ENCODE data around the gene RGL1.
A peak's percentile ranks its signal among the peaks of the same experiment; 100 is the strongest.

RGL1 gene

DNA sequence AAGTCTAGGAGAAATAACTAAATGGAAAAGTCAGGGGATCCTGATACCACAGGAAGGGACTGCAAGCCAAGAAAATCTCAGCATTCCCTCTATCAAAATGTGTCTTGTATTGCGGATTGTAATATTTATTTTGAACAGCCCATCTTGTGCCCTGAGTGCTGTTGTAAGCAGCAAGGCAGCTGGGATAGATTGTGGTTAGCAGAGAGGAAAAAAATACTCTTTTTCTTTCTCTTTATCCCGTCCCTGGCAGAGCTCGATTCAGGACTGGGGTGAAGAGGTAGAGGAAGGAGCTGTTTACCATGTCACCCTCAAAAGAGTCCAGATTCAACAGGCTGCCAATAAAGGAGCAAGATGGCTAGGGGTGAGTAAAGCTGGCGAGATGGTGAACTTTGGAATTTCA is 1.2 kb downstream of the RGL1 start:
- Histone ChIP-seq H3K4me3 (ENCODE audit: low read depth, low read length) (no peak overlapping the region), H3K36me3 (ENCODE audit: control insufficient read depth in 2 of 2, insufficient read depth in 1 of 2, low read length in 2 of 2) (no peaks in the 10 kb centered on the region), H3K9me3 (ENCODE audit: control insufficient read depth, insufficient read depth, low read depth, low read length) (no peaks in the 10 kb centered on the region), H3K27ac (ENCODE audit: extremely low read depth, low read depth, low read length) (no peak overlapping the region), H3K4me1 (ENCODE audit: control insufficient read depth, insufficient read depth, low read length) (no peaks in the 10 kb centered on the region; the same call in 1 of the 2 replicates)
- TF ChIP-seq SCRT2 (tag by site-specific recombination; IDR thresholded peaks at IDR 0.05), result peak; percentile 53
- TF ChIP-seq, protein P1, sequence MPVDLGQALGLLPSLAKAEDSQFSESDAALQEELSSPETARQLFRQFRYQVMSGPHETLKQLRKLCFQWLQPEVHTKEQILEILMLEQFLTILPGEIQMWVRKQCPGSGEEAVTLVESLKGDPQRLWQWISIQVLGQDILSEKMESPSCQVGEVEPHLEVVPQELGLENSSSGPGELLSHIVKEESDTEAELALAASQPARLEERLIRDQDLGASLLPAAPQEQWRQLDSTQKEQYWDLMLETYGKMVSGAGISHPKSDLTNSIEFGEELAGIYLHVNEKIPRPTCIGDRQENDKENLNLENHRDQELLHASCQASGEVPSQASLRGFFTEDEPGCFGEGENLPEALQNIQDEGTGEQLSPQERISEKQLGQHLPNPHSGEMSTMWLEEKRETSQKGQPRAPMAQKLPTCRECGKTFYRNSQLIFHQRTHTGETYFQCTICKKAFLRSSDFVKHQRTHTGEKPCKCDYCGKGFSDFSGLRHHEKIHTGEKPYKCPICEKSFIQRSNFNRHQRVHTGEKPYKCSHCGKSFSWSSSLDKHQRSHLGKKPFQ (tag by site-specific recombination; IDR thresholded peaks at IDR 0.05), result no peak
- ChIA-PET POLR2A (interaction anchor here (0.9 to 1.1 kb wide), 2 partner anchors 76 to 110 kb away, joined by 3 to 5 read pairs; no protein-coding TSS in a partner anchor), CTCF (interaction anchor here (0.7 kb wide), 1 partner anchor 109 kb away, joined by 5 read pairs; no protein-coding TSS in a partner anchor)

DNA sequence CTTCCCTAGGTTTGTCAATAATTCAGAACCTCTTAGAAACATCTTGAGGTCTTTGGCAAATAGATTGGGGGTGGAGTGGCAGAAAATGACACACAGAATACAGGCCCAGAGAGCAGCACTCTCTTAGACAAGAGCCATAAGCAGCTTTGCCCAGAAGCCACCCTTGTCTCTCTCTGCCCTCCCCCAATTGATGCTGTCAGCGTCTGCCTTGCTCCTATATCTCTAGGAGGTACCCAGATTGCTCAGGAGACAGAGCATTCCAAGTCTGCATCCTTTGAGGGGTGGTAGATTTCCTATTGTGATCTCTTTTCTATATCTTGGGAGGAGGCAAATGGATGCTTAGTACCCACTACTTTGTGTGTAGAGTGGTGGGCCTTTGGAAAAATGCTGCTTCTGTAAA is 1.8 kb downstream of the RGL1 start:
- Histone ChIP-seq H3K4me3 (ENCODE audit: low read depth, low read length) (no peak overlapping the region), H3K4me1 (ENCODE audit: control insufficient read depth, insufficient read depth, low read length) (peaks cover under 1% of the 10 kb centered on the region; the same call in 1 of the 2 replicates)
- POLR2A ChIA-PET, result interaction anchor here (1.1 kb wide), 1 partner anchor 75 kb away, joined by 5 read pairs; no protein-coding TSS in a partner anchor

GRCh38 chr1:183807549-183808168 is 2.7 kb downstream of the RGL1 start:
- Histone ChIP-seq H3K36me3 (ENCODE audit: control insufficient read depth in 2 of 2, insufficient read depth in 1 of 2, low read length in 2 of 2) (no peaks in the 10 kb centered on the region), H3K9me3 (ENCODE audit: control insufficient read depth, insufficient read depth, low read depth, low read length) (no peaks in the 10 kb centered on the region), H3K4me3 (ENCODE audit: low read depth, low read length) (no peak overlapping the region), H3K4me1 (ENCODE audit: control insufficient read depth, insufficient read depth, low read length) (peaks cover 10% of the 10 kb centered on the region), H3K27ac (ENCODE audit: extremely low read depth, low read depth, low read length) (no peak overlapping the region)
- CTCF ChIA-PET, result no interaction called here
- POLR2A ChIA-PET, result no interaction called here
- TF ChIP-seq ZNF610 (tag by site-specific recombination; IDR thresholded peaks at IDR 0.05; ENCODE audit: borderline replicate concordance) (no peak), ZNF677 (tag by site-specific recombination; IDR thresholded peaks at IDR 0.05) (no peak), ZBTB1 (tag by site-specific recombination; IDR thresholded peaks at IDR 0.05) (no peak), ZNF571 (tag by site-specific recombination; IDR thresholded peaks at IDR 0.05) (no peak), ZNF391 (tag by site-specific recombination; IDR thresholded peaks at IDR 0.05; ENCODE audit: borderline replicate concordance, low read depth) (no peak), ZNF221 (tag by site-specific recombination; IDR thresholded peaks at IDR 0.05; ENCODE audit: borderline replicate concordance) (no peak), MYNN (tag by site-specific recombination; IDR thresholded peaks at IDR 0.05; ENCODE audit: borderline replicate concordance) (no peak), ZFP69B (tag by site-specific recombination; IDR thresholded peaks at IDR 0.05) (no peak)
- TF ChIP-seq, protein P2, sequence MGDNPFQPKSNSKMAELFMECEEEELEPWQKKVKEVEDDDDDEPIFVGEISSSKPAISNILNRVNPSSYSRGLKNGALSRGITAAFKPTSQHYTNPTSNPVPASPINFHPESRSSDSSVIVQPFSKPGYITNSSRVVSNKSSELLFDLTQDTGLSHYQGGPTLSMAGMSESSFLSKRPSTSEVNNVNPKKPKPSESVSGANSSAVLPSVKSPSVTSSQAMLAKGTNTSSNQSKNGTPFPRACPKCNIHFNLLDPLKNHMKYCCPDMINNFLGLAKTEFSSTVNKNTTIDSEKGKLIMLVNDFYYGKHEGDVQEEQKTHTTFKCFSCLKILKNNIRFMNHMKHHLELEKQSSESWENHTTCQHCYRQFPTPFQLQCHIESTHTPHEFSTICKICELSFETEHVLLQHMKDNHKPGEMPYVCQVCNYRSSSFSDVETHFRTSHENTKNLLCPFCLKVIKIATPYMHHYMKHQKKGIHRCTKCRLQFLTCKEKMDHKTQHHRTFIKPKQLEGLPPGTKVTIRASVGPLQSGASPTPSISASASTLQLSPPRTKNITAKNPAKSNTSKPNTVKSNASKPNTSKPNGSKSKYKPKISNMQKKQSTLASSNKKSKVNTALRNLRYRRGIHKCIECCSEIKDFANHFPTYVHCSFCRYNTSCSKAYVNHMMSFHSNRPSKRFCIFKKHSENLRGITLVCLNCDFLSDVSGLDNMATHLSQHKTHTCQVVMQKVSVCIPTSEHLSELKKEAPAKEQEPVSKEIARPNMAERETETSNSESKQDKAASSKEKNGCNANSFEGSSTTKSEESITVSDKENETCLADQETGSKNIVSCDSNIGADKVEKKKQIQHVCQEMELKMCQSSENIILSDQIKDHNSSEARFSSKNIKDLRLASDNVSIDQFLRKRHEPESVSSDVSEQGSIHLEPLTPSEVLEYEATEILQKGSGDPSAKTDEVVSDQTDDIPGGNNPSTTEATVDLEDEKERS (tag by site-specific recombination; IDR thresholded peaks at IDR 0.05), result no peak
- TF ChIP-seq, protein P3, sequence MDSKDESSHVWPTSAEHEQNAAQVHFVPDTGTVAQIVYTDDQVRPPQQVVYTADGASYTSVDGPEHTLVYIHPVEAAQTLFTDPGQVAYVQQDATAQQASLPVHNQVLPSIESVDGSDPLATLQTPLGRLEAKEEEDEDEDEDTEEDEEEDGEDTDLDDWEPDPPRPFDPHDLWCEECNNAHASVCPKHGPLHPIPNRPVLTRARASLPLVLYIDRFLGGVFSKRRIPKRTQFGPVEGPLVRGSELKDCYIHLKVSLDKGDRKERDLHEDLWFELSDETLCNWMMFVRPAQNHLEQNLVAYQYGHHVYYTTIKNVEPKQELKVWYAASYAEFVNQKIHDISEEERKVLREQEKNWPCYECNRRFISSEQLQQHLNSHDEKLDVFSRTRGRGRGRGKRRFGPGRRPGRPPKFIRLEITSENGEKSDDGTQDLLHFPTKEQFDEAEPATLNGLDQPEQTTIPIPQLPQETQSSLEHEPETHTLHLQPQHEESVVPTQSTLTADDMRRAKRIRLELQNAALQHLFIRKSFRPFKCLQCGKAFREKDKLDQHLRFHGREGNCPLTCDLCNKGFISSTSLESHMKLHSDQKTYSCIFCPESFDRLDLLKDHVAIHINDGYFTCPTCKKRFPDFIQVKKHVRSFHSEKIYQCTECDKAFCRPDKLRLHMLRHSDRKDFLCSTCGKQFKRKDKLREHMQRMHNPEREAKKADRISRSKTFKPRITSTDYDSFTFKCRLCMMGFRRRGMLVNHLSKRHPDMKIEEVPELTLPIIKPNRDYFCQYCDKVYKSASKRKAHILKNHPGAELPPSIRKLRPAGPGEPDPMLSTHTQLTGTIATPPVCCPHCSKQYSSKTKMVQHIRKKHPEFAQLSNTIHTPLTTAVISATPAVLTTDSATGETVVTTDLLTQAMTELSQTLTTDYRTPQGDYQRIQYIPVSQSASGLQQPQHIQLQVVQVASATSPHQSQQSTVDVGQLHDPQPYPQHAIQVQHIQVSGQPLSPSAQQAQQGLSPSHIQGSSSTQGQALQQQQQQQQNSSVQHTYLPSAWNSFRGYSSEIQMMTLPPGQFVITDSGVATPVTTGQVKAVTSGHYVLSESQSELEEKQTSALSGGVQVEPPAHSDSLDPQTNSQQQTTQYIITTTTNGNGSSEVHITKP (tag by site-specific recombination; IDR thresholded peaks at IDR 0.05), result no peak

More for the DNA sequence above, 1.8 kb downstream of the RGL1 start:
- H3K36me3 ChIP-seq (ENCODE audit: control insufficient read depth in 2 of 2, insufficient read depth in 1 of 2, low read length in 2 of 2), result no peaks in the 10 kb centered on the region
- no peak overlapping the region for H3K27ac ChIP-seq (ENCODE audit: extremely low read depth, low read depth, low read length)
- H3K9me3 ChIP-seq (ENCODE audit: control insufficient read depth, insufficient read depth, low read depth, low read length), result no peaks in the 10 kb centered on the region
- TF ChIP-seq GLI4 (tag by site-specific recombination; IDR thresholded peaks at IDR 0.05) (no peak), OSR2 (tag by site-specific recombination; IDR thresholded peaks at IDR 0.05) (no peak), ZBTB8A (tag by site-specific recombination; IDR thresholded peaks at IDR 0.05) (no peak), MEIS1 (CRISPR knock-in tag; IDR thresholded peaks at IDR 0.05; ENCODE audit: borderline replicate concordance) (no peak), ZNF23 (tag by site-specific recombination; IDR thresholded peaks at IDR 0.05; ENCODE audit: borderline replicate concordance) (no peak), ZNF169 (tag by site-specific recombination; IDR thresholded peaks at IDR 0.05) (no peak), ZBTB21 (tag by site-specific recombination; IDR thresholded peaks at IDR 0.05) (no peak), ZNF221 (tag by site-specific recombination; IDR thresholded peaks at IDR 0.05; ENCODE audit: borderline replicate concordance) (no peak), ZNF138 (tag by site-specific recombination; IDR thresholded peaks at IDR 0.05; ENCODE audit: borderline replicate concordance) (no peak), ZNF324 (tag by site-specific recombination; IDR thresholded peaks at IDR 0.05) (no peak), ZNF580 (tag by site-specific recombination; IDR thresholded peaks at IDR 0.05) (no peak), ZNF423 (tag by site-specific recombination; IDR thresholded peaks at IDR 0.05) (no peak)
- TF ChIP-seq, protein P4, sequence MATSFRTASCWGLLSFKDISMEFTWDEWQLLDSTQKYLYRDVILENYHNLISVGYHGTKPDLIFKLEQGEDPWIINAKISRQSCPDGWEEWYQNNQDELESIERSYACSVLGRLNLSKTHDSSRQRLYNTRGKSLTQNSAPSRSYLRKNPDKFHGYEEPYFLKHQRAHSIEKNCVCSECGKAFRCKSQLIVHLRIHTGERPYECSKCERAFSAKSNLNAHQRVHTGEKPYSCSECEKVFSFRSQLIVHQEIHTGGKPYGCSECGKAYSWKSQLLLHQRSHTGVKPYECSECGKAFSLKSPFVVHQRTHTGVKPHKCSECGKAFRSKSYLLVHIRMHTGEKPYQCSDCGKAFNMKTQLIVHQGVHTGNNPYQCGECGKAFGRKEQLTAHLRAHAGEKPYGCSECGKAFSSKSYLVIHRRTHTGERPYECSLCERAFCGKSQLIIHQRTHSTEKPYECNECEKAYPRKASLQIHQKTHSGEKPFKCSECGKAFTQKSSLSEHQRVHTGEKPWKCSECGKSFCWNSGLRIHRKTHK (tag by site-specific recombination; IDR thresholded peaks at IDR 0.05), result no peak
- CTCF ChIA-PET, result interaction anchor here (0.6 to 0.7 kb wide), 2 partner anchors 87 to 109 kb away, joined by 3 to 5 read pairs; no protein-coding TSS in a partner anchor
